ENCODE data around the gene GALK1.

DNA sequence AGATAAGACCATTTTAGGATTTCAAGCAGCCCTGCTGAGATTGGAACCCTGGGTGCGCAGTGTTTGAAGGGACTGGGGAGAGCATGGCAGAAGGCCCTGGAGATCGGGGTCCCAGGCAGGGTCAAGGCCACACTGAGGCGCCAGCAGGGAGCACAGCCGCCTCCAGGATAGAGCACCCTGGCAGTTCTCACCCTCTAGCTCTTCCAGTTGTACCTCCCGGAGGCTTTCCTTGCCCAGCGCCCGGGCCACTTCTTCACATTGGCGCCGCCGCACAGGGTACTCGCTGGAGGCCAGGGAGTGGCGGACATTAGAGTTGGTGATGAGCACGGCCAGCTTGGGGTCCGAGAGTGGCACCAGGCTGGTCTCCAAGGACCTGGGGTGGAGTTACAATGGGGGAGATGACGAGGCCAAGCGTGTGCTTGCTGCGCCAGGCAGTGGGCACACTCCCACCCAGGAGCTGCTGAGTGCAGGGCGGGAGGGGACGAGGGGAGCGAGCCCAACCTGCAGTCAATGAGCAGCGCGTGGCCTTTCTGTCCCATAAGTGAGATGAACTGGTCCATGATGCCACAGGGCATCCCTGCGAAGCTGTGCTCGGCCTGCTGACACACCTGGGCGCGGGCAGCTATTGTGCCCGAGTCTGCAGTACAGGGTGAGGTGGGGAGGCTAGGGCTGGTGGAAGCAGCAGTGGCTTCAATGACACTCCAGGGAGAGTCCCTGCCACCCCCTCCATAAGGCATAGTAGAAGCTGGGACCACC is 2.3 kb downstream of the GALK1 start:
- TF ChIP-seq, protein P1, sequence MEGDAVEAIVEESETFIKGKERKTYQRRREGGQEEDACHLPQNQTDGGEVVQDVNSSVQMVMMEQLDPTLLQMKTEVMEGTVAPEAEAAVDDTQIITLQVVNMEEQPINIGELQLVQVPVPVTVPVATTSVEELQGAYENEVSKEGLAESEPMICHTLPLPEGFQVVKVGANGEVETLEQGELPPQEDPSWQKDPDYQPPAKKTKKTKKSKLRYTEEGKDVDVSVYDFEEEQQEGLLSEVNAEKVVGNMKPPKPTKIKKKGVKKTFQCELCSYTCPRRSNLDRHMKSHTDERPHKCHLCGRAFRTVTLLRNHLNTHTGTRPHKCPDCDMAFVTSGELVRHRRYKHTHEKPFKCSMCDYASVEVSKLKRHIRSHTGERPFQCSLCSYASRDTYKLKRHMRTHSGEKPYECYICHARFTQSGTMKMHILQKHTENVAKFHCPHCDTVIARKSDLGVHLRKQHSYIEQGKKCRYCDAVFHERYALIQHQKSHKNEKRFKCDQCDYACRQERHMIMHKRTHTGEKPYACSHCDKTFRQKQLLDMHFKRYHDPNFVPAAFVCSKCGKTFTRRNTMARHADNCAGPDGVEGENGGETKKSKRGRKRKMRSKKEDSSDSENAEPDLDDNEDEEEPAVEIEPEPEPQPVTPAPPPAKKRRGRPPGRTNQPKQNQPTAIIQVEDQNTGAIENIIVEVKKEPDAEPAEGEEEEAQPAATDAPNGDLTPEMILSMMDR (IDR thresholded peaks at IDR 0.05), result no peak
- TF ChIP-seq ZFX (IDR thresholded peaks at IDR 0.05; ENCODE audit: borderline replicate concordance), result no peak

Measured in 22Rv1 (cell line).